ENCODE measurements around the gene SYNPR. TPM values are rescaled to one million over a fixed set of nuclear protein-coding genes. Genes with fewer than 3 reads are reported as not detected.

The SYNPR gene
- total RNA-seq, 1 experiment from 2014 or later, result not detected

DNA sequence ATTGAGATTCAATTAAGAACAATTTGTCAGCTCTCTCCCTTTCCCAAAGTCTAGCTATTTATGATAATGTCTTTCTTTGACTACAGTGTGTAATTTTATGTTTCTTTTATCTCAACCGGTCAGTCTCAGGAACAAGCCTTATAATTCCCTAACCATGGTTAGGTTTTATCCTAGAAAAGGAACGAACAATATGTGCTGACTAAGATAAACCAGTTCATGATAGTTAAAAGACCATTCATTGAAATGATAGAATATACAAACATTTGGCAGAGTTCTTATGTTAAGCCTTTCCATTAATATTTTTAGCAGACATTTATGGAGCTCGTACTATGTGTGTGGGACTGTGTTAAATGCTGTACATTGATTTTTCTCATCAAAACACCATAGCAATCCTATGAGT is 106.3 kb downstream of the SYNPR start:
- DNase-seq (ENCODE audit: low read depth), result no peak

DNA sequence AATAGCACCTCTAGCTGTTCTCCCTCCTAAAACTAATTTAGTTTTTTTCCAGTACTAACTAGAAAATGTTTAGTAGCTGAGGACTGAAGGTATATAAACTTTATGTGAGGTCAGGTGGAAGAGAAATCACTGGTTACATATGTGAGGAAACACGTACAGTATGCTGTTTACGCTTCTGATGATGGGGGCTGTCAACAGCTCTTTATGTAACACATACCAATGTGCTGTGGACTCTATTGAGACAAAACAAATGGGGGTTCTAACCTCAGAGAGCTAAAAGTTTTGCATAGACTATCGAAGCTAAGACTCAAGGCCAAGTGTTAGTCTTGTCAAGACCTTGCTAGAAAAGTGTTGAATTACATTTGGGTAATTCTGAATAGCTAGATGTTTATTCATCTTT is 107.5 kb downstream of the SYNPR start:
- DNase-seq (ENCODE audit: low read depth), result no peak

DNA sequence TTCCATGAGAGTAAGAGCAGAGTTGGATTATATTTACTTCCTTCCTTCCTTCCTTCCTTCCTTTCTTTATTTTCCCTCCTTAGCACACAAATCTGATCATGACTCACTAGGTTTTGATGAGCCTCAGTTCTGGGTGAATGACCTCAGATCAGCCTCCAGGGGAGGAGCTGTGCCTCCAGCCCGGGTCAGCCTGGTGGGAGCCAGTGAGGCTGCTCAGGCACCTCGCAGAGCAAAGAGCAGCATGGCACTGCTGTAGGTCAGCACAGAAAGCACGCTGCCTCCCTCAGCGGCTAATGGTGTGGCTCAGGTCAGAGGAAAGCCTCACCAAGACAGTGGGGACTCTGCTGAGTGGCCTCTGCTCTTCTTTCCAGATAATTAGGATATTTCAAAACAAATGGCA is 108.5 kb downstream of the SYNPR start:
- peak; percentile 42 for DNase-seq (ENCODE audit: low read depth)

GRCh38 chr3:63387568-63387967 is 109.5 kb downstream of the SYNPR start:
- peak; percentile 63 for DNase-seq (ENCODE audit: low read depth)

GRCh38 chr3:63390710-63391230 is 112.7 kb downstream of the SYNPR start:
- no peak for DNase-seq (ENCODE audit: low read depth)

DNA sequence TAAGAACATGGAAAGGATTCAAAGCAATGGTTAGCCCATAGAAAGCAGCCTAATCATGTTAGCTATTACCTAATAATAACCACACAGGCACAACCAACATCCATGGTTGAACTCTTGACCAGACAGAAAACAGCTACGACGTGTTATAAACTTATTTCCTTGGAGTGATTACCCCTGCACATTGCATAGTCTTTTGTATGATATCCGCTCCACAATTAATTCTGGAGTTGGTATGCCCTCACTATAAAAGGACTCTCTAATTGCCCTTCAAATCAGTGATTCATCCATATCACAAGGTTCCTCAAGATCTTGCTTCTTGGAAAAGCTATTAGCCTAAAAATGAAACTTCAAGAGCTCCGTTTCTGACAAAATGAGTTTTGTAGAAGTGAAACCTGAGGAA is 117.9 kb downstream of the SYNPR start:
- DNase-seq (ENCODE audit: low read depth), result peak; percentile 6

DNA sequence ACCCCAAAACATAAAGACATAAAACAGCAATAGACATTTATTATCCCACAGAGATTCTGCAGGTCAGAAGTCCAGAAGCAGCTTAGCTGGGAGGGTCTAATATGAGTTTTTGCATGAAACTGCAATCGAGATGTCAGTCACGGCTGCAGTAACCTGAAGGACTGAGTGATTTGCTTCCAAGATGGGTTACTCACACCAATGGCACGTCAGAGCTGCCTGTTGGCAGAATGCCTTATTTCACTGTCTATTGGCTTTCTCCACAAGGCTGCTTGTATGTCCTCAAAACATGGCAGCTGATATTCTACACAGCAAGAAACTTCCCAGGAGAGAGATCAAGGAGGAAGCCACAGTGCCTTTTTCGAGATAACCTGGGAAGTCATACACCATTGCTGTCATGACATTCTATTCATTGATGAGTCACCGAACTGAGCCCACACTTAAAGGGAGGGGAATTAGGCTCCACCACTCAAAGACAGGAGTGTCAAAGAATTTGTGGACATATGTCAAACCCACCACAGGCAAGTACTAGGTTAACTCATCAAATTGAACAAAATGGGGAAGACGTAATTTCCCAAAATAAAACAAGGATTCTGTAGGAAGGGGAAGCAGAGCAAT is 122.2 kb downstream of the SYNPR start:
- DNase-seq (ENCODE audit: low read depth), result peak; percentile 77

DNA sequence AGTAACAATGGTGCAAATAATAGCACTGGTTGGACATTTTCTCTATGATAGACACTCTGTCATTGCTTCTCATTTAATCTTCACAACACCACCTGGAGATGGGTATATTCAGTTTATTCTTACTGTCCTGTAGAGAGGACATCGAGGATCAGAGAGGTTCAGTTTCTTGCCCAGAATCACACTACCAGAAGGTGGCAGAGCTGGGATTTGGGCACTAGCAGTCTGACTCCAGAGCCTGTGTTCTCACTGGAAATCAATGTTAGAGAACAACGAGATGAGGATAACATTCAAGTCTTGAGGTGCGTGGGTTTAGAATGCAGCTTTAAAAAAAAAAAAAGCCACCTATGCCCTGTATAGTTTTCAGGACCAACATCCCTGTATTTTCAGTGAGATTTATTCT is 127.8 kb downstream of the SYNPR start:
- no peak for DNase-seq (ENCODE audit: low read depth)

DNA sequence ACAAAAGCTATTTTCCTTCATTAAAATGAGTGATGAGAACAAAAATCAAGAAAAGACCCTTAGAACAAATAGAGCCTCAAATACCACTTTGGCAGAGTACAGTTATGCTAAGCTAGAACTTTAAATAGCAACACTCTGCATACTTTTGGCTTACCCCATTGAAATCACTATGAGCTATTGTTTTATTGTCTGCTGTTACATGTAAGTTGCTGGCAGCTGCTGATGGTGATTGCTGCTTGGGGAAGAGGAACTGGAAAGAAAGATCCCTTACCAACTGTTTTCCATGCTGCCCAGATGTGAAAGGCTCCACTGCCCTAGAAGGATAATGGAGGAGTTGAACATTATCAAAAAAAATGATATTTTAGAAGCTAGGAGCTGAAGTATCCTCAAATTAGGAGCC is 135.4 kb downstream of the SYNPR start:
- no peak for DNase-seq (ENCODE audit: low read depth)

- no peak for DNase-seq (ENCODE audit: low read depth)
Observed at GRCh38 chr3:63414607-63415006, 136.5 kb downstream of the SYNPR start.

DNA sequence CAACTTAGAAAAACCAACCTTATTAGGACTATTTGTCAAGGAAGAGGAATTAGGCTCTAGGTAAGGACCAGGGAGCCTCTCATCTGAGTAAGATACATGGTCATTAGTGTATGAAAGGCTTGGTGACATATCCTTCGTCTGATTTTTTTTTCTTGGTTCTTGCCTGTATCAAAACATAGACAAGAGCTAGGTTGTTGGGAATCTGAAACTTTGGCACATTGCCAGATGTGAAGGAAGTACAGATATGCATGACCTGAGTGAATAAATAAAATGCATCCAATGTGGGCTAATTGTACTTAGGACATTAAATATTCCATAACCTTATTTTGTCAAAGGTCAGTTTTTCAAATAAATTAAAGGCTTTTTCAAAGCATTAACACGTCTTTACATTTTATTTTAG is 151.8 kb downstream of the SYNPR start:
- no peak for DNase-seq (ENCODE audit: low read depth)

DNA sequence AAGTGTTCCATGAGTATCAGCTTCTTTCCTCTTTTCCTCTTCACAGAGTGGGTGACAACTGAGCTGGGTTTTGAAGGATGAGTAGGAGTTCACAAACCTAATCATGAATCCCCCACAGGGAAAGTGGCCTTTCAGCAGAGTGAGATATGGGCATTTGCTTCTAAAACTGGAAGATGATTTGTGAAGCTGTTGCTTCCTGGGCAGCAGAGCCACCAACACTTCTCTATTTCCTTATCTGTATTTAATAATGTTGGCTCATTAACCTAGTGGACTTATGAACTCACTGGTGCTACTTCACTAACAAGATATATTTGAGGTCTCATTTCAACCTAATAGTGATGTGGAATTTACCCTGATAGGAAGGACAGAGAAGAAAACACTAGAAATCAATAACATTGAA is 152.8 kb downstream of the SYNPR start:
- DNase-seq (ENCODE audit: low read depth), result no peak

DNA sequence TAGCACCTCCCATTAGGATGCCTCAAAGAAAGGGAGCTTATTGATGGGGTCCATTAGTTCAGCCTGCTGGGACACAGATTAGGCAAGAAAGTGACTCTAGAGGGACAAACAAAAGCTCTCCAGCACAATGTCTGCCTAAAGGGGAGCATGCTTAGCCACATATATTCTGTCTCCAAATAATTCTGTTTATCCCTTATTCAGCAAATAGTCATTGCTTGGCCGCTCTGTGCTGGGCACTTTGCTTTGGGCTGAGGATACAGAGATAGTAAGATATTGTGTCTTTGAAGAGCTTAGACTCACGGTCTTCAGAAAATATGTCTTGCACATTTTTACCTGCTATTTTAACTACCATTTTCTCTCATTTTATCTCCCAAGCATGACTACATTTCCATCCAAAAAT is 159.8 kb downstream of the SYNPR start:
- no peak for DNase-seq (ENCODE audit: low read depth)

- no peak for DNase-seq (ENCODE audit: low read depth)
Observed at GRCh38 chr3:63438826-63439371, 160.8 kb downstream of the SYNPR start.

DNA sequence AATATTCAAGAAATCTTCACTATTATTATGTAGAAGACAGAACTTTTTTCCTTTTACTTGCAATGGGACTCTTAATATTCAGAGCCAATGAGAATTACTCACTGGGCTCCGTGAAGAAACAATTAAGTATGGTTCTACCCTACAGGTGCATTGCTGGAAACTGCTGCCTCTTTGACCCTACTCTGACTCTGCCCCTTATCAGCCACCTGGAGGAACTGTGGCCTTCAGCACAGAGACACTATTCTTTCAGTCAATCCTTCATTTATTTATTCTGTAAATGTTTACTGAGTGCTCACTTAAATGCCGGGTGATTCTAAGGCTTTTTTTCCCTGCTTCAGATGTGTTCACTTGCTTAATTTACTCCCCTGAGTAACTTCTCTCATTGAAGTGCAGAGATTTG is 163.2 kb downstream of the SYNPR start:
- DNase-seq (ENCODE audit: low read depth), result no peak

- DNase-seq (ENCODE audit: low read depth), result no peak
Observed at GRCh38 chr3:63442918-63443317, 164.8 kb downstream of the SYNPR start.

DNA sequence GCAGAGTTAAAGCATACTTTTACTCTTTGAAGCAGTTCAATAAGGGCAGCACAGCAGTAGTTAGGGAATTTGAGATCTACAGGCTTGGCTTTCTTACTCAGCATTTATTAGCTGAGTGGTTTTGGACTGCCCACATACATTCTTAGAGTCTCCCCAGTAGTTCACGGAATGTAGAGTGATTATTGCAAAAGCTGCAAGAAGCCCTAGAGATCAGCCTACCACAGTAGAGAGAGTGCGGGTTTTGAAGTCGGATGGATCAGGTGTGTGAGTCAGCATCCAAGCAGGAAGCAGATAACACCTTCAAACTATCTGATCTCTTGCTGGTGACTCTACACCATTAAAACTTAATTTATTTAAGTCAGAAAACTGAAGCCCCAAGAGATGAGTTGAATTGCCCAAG is 171.9 kb downstream of the SYNPR start:
- no peak for DNase-seq (ENCODE audit: low read depth)

DNA sequence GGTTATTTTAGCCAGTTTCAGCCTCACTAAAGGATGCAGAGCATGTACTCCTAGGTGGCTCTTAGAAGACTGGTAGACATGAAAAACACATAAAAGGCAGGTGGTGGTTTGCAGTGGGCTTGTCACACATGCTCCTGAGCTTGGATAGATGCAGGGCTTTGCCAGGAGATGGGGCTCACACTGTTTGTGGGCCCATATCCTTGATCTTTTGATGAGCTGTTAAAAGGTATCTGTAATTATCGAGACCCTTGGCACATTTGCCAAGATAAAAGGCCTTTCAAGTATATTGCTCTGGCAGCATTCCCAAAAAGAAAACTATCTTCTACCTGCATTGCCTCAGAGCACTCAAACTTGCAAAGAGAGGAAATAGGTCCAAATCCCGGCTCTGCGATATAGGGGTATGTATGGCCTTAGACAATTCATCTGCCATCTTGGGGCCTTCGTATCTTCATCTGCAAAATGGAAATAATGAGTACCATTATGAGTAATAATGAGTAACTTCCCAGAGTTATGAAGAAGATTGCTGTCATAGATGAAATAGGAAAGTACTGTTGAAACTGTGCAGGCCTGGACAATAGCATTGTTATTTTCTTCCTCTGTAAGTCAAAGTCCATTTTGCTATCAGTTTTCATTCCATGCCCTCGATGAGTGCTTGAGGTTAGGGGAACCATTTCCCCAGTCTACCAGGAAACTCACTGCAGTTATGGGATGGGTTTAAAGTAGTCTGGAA is 172.7 kb downstream of the SYNPR start:
- DNase-seq (ENCODE audit: low read depth), result no peak

DNA sequence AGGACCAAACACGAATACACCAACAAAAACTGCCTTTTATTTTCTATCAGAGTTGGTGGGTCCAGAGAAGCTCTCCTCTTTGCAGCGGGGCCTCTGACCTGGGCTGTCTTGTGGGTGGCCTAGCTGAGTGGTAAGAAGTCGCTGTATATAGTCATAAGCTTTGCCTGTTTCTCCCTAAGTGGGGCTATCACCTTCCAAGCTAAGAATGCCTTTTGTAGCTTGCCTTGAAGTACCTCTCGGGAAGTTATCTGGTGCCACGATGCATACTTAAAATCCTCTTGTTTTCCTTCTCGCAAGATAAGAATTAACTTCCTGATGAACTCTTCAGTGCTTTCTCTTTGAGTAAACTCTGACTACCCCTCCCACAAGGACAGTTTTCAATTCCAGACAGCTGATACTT is 178.8 kb downstream of the SYNPR start:
- DNase-seq (ENCODE audit: low read depth), result no peak

- DNase-seq (ENCODE audit: low read depth), result no peak
Observed at GRCh38 chr3:63458405-63458804, 180.3 kb downstream of the SYNPR start.

DNA sequence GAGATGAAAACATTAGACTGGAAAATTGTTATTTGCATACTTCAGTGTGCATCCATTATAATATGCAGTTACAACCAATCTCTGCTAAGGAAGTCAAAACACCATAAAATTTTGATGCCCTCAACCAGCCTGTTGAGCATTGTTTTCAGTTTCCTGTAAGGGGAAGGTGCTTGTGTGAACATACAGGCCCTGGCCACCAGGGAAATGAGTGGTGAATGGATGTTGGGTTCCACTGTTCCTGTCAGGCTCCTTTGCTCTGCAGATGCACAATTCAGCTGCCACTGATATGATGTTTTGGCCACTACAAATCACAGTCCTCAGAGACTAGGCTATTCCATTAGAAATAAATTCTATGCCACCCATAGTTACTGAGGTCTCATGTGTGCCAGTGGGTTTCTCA is 184.6 kb downstream of the SYNPR start:
- DNase-seq (ENCODE audit: low read depth), result no peak

DNA sequence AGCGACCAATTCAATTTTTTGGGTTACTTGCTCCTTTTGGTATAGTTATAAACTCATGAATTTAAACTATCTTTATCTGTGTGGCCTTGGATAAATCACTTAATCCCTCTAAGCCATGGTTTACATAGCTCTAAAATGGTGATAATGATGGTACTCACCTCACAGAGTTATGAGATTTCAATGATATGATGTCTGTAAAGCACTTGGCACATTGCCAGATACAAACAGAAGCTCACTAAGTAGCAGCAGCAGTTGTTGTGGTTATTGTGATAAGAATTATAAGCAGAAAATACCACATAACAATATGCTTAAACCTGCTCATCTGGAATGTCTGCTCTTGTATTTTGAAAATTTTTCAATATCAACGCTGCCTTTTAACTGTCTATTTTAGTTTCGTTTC is 189.3 kb downstream of the SYNPR start:
- DNase-seq (ENCODE audit: low read depth), result no peak

DNA sequence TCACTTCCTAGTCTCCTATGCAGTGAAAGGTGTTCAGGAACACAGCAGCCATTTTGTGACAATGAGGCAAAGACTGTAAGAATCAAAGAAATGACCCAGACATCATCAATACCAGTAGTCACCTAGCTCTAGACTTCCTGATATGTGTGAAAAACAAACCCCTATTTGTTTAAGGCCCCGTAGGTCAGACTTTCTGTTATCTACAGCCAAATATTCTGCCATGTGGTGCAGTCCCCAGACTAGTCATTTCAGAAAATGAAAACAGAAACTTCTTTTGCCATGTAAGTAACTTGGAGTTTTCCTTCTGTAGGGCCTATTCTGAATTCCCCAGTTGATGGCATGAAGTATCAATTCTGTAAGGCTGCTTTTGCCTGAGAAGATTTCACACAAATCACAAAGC is 192.6 kb downstream of the SYNPR start:
- no peak for DNase-seq (ENCODE audit: low read depth)
